GM19238 (cell line): ENCODE data around the gene MYOCD.

Experiments
- DNase-seq: peaks from one replicate; pipeline ENCODE4 v3.0.0; 2011; ENCODE audit warnings: low spot score; ENCODE audit not compliant: insufficient read length

Gene MYOCD

GRCh38 chr17:12643822-12644221 is 21.9 kb upstream of the MYOCD start:
- no peak for DNase-seq

- DNase-seq: no peak
Observed at GRCh38 chr17:12644623-12645022, 21.1 kb upstream of the MYOCD start.

GRCh38 chr17:12646761-12647422 is 18.8 kb upstream of the MYOCD start:
- DNase-seq: no peak

- no peak for DNase-seq
Observed at GRCh38 chr17:12648498-12648897, 17.2 kb upstream of the MYOCD start.

- DNase-seq: no peak
Observed at GRCh38 chr17:12655936-12656335, 9.8 kb upstream of the MYOCD start.

GRCh38 chr17:12656354-12656753 is 9.3 kb upstream of the MYOCD start:
- no peak for DNase-seq

- DNase-seq: no peak
Observed at GRCh38 chr17:12659500-12659899, 6.2 kb upstream of the MYOCD start.

- no peak for DNase-seq
Observed at GRCh38 chr17:12664252-12664651, 1.4 kb upstream of the MYOCD start.

- DNase-seq: no peak
Observed at GRCh38 chr17:12664894-12665262, 812 bp upstream of the MYOCD start.

- DNase-seq: no peak
Observed at GRCh38 chr17:12666718-12667117, 1.0 kb downstream of the MYOCD start.

- no peak for DNase-seq
Observed at GRCh38 chr17:12667299-12667958, 1.7 kb downstream of the MYOCD start.

- no peak for DNase-seq
Observed at GRCh38 chr17:12671906-12672305, 6.2 kb downstream of the MYOCD start.

- DNase-seq: no peak
Observed at GRCh38 chr17:12672947-12673346, 7.3 kb downstream of the MYOCD start.

GRCh38 chr17:12673788-12674187 is 8.1 kb downstream of the MYOCD start:
- no peak for DNase-seq

- DNase-seq: no peak
Observed at GRCh38 chr17:12680407-12680897, 14.8 kb downstream of the MYOCD start.

- no peak for DNase-seq
Observed at GRCh38 chr17:12680993-12681392, 15.3 kb downstream of the MYOCD start.

GRCh38 chr17:12683299-12683698 is 17.6 kb downstream of the MYOCD start:
- no peak for DNase-seq

GRCh38 chr17:12686486-12686885 is 20.8 kb downstream of the MYOCD start:
- no peak for DNase-seq

GRCh38 chr17:12688382-12688781 is 22.7 kb downstream of the MYOCD start:
- no peak for DNase-seq

GRCh38 chr17:12691173-12691572 is 25.5 kb downstream of the MYOCD start:
- no peak for DNase-seq

GRCh38 chr17:12693640-12694039 is 27.9 kb downstream of the MYOCD start:
- DNase-seq: no peak

GRCh38 chr17:12706070-12706469 is 40.4 kb downstream of the MYOCD start:
- DNase-seq: no peak

GRCh38 chr17:12709063-12709462 is 43.4 kb downstream of the MYOCD start:
- DNase-seq: no peak
